Measurements from ENCODE around the gene MEGF6.
"Not testable (repeated sequence)": the region's sequence is repeated elsewhere in the genome, so short reads cannot be mapped to it uniquely, and the experiment has no call there.

The MEGF6 gene

DNA sequence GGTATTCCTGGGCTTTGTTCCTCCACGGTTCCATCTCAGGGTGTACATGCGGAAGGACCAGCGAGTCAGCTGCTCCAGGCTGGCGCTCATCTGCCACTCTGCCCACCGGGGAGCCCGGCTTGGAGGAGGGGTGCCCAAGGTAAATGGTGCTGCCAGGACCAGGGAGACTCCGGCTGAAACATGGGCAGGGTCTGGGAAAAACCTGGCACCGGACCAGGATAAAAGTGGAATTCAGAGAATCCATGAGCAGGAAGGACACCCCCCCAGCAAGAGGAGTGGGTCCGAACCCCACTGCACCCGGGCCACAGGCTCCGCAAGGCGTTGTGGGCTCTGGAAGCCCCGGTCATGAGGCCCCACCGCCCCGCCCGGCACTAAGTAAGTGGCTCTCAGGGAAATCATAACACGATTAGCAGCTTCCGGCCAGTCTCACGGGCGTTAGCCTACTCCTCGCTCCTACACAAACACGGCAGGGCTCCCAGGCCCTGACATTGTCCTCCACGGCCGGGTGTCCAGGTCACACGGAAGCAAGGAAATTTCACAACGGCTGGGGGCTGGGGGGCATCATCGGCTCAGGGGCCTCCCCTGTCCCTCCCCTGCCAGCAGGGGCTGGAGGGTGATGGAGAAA is 21.1 kb downstream of the MEGF6 start:
- no peak for DNase-seq

DNA sequence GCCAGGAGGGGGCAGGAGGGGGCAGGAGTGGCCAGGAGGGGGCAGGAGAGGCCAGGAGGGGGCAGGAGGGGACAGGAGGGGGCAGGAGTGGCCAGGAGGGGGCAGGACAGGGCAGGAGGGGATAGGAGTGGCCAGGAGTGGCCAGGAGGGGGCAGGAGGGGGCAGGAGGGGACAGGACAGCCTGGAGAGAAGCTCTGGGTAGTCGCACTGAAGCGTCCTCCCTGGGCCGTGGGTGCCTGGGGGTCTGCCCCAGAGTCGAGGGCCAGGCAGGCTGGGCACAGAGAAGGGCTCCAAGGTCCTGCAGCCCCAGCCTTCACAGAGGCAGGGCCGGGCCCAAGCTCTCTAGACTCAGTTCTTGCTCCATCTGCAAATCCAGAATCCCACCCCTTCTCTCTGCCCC is 22.9 kb downstream of the MEGF6 start:
- DNase-seq: no peak

DNA sequence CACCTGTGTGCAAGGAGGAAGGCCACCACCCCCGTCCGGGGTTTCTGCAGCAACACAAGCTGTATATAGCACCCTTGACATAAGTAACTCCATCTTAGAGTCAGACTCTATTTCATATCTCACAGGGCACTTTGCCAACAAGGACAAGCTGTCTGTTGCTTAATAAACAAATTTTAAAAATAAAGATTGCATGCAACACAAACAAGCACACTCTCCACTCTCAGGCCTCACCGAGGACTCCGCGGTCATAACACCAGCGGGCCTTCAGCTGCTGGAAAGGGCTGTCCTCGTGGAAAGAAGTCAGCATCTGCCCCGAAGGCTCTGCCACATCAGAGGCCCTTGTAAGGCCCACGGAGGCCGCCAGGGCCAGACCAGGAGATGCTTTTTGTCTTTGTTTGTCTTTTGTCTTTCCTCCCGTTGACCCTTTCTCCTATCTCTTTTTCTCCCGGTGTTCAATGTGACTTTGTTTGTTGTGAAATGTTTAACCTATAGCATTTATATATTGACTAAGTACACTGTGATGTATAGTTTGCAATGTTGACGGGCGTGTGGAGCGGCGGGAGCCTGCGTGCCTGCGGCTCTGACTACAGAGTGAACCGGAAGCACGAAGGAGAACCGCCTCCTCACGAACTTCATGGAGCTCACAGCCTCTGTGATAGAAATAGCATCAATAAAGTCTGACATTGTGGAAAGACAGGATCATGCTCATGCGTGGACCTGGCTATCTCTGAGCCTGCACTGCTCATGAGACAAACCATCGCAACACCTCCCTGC is 24.1 kb downstream of the MEGF6 start:
- no peak for DNase-seq

DNA sequence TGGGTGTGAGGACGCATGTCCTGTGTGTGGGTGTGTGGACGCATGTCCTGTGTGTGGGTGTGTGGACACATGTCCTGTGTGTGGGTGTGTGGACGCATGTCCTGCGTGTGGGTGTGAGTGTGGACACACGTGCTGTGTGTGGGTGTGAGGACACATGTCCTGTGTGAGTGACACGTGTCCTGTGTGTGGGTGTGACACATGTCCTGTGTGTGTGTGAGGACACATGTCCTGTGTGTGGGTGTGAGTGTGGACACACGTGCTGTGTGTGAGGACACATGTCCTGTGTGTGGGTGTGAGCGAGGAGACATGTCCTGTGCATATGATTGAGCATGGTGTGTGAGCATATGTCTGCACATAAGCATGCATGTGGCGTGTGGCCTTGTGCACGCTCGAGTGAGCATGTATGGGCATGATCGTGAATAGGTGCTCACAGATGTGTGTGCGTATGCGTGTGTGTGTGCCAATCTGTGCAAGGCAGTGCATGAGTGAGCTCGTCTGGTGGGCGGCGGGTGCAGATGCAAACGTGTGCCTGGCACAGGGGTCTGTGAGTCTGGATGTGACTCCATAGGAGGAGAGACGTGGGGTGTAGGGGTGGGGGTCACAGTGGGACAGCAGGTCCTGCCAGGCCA is 25.3 kb downstream of the MEGF6 start:
- DNase-seq: no peak

DNA sequence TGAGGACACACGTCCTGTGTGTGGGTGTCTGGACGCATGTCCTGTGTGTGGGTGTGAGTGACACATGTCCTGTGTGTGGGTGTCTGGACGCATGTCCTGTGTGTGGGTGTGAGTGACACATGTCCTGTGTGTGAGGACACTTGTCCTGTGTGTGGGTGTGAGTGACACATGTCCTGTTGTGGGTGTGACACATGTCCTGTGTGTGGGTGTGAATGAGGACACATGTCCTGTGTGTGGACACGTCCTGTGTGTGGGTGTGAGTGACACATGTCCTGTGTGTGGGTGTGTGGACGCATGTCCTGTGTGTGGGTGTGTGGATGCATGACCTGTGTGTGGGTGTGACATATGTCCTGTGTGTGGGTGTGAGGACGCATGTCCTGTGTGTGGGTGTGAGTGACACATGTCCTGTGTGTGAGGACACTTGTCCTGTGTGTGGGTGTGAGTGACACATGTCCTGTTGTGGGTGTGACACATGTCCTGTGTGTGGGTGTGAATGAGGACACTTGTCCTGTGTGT is 25.9 kb downstream of the MEGF6 start:
- DNase-seq: not testable (repeated sequence)

DNA sequence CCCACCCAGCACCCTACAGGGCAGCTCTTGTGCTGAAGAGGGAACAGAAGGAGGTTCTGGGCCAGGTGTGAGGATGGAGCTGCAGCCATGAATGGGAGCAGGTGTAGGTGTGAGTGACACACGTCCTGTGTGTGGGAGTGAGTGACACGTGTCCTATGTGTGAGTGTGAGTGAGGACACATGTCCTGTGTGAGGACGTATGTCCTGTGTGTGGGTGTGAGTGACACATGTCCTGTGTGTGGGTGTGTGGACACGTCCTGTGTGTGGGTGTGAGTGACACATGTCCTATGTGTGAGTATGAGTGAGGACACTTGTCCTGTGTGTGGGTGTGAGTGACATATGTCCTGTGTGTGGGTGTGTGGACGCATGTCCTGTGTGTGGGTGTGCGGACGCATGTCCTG is 26.4 kb downstream of the MEGF6 start:
- DNase-seq: no peak

DNA sequence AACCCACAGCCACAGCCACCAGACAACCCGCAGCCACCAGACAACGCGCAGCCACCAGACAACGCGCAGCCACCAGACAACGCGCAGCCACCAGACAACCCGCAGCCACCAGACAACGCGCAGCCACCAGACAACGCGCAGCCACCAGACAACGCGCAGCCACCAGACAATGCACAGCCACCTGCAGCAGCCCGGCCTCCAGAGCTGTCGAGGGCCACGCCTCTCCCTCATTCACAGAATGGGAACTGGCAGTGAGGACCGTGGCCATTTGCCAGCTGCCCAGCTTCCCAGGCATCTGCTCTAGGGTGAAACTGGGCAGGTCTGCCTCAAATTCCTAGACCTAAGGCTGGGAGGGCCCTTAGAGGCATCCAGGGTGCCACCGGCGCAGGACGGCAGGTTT is 27.6 kb downstream of the MEGF6 start:
- DNase-seq: not testable (repeated sequence)

DNA sequence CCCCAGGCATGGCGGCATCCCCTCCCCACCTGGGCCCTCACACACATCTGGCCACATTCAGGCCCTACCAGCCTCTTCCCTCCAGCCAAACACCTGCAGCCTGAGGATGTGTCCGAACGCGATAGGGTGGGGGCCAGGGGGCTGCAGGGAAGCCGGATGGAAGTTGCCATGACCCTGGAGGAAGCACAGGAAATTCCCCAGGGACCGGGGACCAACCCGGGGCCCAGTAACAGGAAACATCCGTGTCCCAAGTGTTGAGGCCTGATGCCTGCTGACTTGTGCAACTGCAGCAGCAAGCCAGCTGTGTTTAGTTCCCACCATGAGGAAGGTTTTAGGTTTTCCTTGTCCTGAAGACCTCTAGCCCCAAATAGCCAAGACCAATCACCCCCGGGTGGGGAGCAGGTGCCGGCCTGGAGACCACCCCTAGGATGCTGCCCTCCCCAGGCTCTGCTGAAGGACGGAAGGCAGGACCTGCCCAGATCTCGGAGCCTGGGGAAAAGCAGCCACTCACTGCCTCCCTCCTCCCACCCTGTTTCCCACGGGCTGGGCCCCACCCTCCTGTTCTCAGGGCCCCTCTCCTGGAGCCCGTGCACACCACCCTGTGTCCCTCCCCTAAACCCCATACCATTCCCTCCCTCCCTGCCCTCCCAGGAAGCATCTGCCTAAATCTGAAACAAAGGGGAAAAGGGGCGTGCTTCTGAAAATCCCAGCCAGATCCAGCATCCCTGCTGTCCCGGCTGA is 29.8 kb downstream of the MEGF6 start:
- no peak for DNase-seq

DNA sequence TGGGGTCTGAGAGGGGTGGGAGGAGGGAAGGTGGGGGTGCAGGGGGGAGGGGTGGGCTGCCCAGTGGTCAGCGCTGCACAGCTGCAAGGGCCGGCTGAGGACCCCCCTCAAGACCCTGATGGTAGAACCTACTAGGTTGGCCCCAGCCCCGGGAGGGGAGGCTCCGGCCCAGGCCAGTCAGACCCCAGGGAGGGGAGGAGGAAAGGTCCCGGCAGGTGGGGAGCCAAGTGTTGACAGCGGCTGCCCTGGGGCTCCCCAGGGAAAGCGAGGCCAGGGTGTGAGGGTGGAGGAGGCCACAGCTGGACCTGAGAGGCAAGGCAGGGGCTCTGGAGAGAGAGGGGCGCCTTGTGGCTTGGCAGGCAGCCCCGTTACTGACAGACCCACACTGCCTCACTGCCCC is 31.1 kb downstream of the MEGF6 start:
- no peak for DNase-seq

DNA sequence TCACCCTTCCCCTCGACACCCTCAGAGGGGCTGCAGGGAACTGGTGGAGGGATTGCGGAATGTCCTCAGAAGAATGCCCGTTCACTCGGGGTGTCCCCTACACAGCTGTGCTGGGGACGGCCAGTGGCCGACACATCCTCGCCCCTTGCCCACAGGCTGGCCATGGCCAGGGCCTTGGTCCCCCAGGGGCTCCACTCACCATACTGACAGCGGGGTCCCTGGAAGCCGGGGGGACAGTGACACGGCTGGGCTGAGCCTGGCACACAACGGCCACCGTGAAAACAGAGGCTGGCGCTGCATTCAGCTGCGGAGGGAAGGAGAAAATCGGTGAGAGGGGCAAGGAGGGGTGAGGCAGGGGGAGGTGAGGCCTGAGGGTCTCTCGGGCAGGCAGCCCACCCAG is 31.7 kb downstream of the MEGF6 start:
- no peak for DNase-seq

DNA sequence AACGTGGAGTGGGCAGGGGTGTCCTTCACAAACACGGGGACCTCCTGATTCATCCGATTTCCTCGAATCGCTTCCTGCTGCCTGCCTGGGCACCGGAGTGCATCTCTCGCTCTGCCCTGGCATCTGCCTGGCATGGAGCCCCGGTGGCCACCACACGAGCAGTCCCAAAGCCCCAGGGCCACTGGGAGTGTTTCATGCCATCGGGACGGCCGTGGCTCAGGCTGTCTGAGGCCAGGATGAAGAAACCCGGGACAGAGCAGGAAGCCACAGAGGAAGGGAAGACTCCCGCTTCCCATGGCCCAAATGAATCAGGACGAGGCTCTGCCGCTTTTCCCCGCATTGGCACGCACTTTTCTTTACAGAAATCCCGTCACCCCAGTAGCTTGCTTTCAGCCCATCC is 32.4 kb downstream of the MEGF6 start:
- DNase-seq: no peak

DNA sequence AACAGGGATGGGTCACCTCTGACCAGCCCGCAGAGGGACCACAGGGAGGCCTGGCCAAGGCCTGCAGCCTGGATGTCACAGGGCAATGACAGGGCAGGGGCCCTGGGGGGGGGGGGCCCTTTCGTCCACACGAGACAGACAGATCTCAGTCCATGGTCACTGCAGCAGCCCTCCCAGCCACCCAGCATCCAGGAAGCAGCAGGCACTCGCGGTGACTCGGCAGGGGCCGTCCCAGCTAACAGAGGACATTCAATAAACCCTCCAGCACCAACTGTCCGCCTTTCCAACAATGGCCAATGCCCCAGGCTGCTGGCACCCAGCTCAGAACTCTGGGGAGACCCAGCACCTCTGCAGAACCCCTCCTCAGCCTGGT is 32.9 kb downstream of the MEGF6 start:
- DNase-seq: no peak

DNA sequence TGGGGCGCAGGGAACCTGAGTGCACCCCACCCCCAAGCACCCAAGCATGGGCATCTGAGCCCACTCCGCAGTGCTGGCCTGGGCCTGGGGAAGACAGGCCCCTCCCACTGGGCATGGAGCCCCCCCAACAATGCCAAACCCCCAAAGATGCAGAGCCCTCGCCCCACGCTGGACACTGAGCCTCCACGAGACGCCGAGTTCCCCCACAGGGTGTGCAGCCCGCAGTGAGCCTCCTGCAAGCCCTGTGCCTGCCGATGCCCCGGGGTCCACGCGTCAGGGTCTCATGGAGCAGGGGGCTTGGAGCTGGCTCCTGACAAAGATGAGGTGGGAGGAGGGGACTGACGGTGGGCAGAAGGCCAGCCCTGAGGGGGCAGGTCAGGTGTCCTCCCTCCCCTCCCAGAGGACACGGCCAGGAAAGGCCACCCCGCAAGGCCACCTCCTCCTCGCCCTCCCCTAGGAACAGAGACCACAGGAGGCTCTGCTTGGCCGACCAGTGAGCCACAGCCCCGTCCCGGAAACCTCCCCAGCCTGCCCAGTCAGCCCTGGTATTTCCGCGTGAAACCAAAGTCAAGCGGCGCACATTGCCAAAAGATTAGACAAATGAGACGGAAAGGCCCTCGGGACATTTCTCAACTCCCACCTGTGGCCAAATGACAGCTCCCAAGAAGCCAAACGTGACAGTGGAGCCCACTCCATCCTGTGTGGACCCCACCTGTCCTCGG is 33.4 kb downstream of the MEGF6 start:
- DNase-seq: no peak

DNA sequence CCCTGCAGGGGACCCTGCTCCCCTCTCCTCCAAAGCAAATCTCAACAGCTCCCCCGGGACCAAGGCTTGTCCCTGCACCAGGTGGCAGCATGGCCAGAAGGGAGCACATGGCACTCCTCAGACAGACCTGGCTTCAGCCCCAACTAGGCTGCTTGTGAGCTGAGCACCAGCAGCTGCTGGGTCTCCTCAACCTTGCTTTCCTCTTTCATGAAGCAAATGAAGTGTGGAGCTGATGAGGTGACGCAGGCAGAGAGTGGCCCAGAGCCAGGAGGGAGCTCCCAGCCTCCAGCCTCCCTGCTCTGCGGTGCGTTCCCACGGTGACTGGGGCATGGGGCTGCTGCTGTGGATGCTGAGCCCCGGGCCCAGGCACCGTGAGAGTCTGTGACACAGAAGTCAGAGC is 34.0 kb downstream of the MEGF6 start:
- peak; percentile 91 for DNase-seq

DNA sequence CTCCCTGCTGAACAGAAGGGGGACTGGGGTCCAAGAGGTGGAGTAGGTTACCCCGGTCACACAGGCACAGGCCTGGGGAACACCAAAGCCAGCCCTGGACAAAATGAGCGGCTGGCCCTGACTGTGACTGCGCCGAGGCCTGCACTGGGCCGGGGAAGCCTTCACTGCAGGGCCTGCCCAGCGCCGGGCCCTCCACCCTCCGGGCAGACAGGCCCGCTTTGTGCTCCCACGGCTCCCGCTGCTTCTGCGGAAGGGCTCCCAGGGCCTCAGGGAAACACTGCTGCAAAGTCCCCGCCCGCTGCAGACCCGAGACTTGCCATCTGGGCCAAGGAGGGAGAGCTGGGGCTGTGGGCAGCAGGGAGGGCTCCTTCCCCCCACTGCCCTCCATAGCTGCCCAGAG is 35.3 kb downstream of the MEGF6 start:
- DNase-seq: no peak

DNA sequence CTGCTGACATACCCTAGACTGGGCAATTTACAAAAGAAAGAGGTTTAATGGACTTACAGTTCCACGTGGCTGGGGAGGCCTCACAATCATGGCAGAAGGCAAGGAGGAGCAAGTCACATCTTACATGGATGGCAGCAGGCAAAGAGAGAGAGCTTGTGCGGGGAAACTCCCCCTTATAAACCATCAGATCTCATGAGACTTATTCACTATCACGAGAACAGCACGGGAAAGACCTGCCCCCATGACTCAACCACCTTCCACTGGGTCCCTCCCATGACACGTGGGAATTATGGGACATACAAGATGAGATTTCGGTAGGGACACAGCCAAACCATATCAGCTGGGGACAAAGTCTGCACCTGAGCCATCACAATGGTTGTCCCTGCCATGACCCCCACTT is 35.8 kb downstream of the MEGF6 start:
- DNase-seq: not testable (repeated sequence)

DNA sequence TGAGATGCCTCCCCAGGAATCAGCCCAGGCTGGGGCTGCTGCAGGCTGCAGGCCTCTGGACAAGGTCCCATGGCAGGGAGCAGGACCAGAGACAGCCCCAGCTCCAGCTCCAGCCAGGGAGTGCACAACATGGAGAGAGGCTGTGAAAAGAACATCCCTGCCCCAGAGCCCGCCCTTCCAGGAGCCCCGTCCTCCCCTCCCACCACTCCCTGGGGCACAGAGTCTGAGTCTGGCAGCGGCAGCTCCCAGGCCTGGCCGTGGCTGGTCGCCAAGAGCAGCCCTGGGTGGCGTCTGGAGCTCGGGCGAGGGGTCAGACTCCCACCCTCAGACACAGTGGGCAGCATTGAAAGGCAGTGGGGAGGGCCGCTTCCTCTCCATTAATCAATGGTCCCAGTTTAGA is 37.8 kb downstream of the MEGF6 start:
- peak; percentile 73 for DNase-seq

DNA sequence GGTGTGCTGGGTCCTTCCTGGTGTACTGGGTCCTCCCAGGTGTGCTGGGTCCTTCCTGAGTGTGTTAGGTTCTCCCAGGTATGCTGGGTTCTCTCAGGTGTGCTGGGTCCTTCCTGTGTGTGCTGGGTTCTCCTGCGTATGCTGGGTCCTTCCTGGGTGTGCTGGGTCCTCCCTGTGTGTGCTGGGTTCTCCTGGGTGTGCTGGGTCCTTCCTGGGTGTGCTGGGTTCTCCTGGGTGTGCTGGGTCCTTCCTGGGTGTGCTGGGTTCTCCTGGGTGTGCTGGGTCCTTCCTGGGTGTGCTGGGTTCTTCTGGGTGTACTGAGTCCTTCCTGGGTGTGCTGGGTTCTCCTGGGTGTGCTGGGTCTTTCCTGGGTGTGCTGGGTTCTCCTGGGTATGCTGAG is 38.7 kb downstream of the MEGF6 start:
- DNase-seq: not testable (repeated sequence)

DNA sequence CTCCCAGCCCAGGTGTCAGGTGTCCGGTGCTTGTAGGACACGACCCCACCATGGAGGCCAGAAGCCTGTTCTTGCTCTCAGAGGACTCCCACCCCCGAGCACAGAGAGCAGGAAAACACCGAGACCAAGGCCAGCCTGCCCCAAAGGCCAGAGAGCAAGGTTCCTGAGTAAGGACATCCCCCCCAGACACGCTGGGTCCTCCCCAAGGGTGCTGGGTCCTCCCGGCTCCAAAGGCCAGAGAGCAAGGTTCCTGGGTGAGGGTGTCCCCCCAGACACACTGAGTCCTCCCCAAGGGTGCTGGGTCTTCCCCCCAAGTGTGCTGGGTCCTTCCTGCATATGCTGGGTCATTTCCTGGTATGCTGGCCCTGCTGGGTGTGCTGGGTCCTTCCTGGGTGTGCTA is 40.0 kb downstream of the MEGF6 start:
- DNase-seq: no peak

DNA sequence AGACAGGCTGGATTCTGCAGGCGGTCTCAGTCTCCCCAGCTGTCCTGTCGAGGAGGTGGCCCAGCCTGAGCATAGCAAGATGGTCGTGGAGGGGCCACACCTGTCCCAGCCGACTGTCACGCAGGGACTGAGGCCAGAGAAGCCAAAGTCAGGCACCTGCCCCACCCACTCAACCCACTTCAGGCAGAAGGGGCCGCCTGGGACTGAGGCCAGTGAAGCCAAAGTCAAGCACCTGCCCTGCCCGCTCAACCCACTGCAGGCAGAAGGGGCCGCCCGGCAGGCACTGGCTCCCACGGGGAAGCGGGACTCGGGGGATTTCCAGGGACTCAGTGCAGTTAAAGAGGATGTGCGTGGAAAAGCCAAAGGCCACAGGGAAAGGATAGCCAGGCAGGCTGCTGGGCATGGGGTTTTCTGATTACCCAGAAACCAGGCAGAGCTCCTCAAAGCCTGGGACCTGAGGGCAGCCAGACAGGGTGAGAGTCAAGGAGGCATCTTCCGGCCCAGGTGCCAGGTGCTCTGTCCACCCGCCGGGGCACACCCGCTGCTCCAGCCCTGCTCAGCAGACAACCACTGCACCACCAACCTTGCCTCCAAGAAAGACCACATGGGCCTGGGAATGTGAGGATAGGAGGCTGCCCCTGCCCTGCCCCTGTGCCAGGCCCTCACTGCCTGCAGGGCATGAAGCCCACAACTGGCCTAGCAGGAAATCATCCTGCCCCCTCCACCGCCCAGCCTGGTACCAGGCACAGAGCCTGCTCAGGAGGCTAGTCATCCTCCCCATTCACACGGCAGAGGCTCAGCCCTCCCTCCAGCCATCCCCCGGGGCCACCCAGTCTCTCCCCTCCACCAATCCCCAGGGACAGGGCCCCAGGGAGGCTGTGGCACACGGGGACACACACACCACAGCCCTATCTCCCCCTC is 41.0 kb downstream of the MEGF6 start:
- DNase-seq: no peak

DNA sequence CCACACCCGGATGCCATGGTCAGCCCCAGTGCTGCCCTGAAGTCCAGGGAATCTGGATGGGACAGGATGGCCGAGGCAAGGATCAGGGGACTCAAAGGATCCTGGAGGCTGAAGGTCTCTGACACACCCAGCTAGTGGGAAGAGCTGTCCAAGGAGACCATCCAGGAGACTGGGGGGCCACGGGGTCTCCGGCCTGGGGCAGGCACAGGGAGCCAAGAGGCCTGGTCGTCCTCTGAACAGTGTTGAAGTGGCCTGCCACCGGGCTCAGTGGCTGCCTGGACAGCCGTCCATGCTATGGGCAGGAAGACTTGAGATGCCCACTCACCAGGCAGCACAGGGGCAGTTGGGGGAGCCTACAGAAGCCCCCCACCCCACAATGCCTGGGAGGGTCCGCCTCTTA is 41.9 kb downstream of the MEGF6 start:
- DNase-seq: no peak

All from NCI-H2171 (cell line).